Right atrium auricular region (tissue), 2 donors: ENCODE measurements around the gene XRRA1. TPM values are rescaled to one million over a fixed set of nuclear protein-coding genes. Genes with fewer than 3 reads are reported as not detected.

Experiments used
- DNase-seq: peaks from one replicate; pipeline ENCODE4 v3.0.0-alpha.2; 2019; ENCODE audit warnings: low spot score
- H3K27ac ChIP-seq, 2 donors: fragments of 200-600 bp; sonication (generic); 1 replicate in 1 of 2; 2 replicates in 1 of 2; pipeline ENCODE4 v1.5.1; 2016 to 2019
- H3K27me3 ChIP-seq, 2 donors: fragments of 200-600 bp; sonication (generic); one replicate each; pipeline versions ENCODE4 v1.5.1 to v1.6.0; 2017 to 2019
- H3K36me3 ChIP-seq: fragments of 200-600 bp; sonication (generic); one replicate; pipeline ENCODE4 v1.5.1; 2016
- H3K4me1 ChIP-seq, 2 donors: fragments of 200-600 bp; sonication (generic); one replicate each; pipeline versions ENCODE4 v1.5.1 to v1.6.0; 2017 to 2019
- H3K4me3 ChIP-seq, 2 donors: fragments of 200-600 bp; sonication (generic); 1 replicate in 1 of 2; 2 replicates in 1 of 2; pipeline ENCODE4 v1.5.1; 2017 to 2019; ENCODE audit warnings: mild to moderate bottlenecking in 1 of 2, moderate library complexity in 1 of 2
- H3K9me3 ChIP-seq, 2 donors: fragments of 200-600 bp; sonication (generic); one replicate each; pipeline ENCODE4 v1.5.1; 2019
- total RNA-seq, 2 donors: library from RNA; depleted of rRNA; stranded (reverse); fragments of >200 nt; gene quantifications; one replicate each; pipeline ENCODE4 v1.1.0, GENCODE V29; 2016
- TF ChIP-seq, protein P1 (sequence below), 2 donors: fragments of 200-600 bp; sonication (generic); IDR thresholded peaks; one replicate each; pipeline ENCODE4 v1.5.1; 2019; ENCODE audit warnings: antibody characterized with exemption in 2 of 2

XRRA1 gene
- total RNA-seq, 2 donors from 2014 or later = 6.8 to 8.1 TPM

DNA sequence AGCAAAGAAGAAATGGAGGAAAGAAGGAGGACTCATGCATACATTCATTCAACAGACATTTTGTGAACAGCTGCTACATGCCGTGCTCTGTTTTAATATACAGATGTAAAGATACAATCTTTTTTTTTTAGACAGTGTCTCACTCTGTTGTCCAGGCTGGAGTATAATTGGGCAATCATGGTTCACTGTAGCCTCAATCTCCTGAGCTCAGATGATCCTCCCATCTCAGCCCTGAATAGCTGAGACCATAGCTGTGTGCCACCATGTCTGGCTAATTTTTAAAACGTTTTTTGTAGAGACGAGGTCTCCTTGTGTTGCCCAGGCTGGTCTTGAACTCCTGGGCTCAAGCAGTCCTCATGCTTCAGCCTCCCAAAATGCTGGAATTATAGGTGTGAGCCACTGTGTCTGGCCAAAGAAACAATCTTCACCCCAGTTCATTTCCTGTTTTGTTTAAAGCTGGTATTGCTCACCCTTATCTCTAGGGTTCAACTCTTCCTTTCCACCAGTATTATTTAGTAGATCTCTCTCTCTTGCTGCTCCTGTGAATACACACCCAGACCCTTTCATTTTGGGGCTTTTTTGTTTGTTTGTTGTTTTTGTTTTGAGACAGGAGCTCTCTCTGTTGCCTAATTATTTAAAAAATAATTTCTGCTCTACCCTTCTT is 130.5 kb downstream of the XRRA1 start:
- no peak overlapping the region for H3K27ac ChIP-seq
- no peaks in the 10 kb centered on the region for H3K27me3 ChIP-seq
- DNase-seq = no peak
- peaks cover 0 to 34% of the 10 kb centered on the region in 2 donors for H3K4me1 ChIP-seq
- TF ChIP-seq, protein P1, sequence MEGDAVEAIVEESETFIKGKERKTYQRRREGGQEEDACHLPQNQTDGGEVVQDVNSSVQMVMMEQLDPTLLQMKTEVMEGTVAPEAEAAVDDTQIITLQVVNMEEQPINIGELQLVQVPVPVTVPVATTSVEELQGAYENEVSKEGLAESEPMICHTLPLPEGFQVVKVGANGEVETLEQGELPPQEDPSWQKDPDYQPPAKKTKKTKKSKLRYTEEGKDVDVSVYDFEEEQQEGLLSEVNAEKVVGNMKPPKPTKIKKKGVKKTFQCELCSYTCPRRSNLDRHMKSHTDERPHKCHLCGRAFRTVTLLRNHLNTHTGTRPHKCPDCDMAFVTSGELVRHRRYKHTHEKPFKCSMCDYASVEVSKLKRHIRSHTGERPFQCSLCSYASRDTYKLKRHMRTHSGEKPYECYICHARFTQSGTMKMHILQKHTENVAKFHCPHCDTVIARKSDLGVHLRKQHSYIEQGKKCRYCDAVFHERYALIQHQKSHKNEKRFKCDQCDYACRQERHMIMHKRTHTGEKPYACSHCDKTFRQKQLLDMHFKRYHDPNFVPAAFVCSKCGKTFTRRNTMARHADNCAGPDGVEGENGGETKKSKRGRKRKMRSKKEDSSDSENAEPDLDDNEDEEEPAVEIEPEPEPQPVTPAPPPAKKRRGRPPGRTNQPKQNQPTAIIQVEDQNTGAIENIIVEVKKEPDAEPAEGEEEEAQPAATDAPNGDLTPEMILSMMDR (IDR thresholded peaks at IDR 0.05) = no peak
- H3K9me3 ChIP-seq = no peaks in the 10 kb centered on the region
- H3K4me3 ChIP-seq = no peak overlapping the region
- H3K36me3 ChIP-seq = peaks cover 8% of the 10 kb centered on the region

DNA sequence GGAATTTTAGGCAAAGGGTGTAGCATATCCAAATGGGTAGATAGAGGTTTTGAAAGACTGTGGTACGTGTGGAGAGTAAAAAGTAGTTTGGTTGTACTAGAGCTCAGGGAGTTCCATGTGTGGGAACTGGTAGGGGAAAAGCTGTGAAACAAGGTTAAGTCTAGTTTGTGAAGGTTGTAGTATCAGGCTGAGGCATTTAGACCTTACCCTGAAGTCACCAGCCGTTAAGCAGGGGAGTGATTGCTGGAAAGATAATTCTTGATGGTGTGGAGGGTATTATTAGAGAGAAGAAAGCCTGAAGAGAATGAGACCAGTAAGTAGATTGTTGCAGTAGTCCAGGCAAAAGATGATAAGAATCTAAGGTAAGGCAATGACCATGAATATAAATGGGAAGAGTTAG is 132.2 kb downstream of the XRRA1 start:
- Histone ChIP-seq H3K27me3 (no peaks in the 10 kb centered on the region), H3K36me3 (peaks cover 8% of the 10 kb centered on the region), H3K4me1 (peaks cover 0 to 17% of the 10 kb centered on the region in 2 donors), H3K9me3 (no peaks in the 10 kb centered on the region), H3K4me3 (no peak overlapping the region), H3K27ac (no peak overlapping the region)
- no peak for DNase-seq
- TF ChIP-seq, protein P1 (IDR thresholded peaks at IDR 0.05) = no peak

DNA sequence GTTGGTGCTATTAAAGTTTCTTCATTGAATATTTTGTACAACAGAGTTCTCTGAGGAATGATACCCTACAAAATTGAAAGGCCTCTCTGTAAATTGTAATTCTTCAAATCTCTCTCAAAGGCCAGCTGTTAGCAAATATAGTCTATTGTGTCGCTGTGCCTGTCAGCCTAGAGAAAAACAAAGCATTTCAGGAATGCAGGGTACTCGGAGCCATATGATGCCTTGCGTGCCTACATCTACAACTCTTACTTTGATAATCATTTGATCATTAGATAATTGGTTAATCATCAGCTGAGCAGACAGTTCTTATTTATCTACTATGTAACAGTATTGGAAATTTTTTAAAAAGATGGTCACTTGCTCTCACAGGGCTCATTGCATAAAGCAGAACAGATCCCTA is 132.9 kb downstream of the XRRA1 start:
- Histone ChIP-seq H3K4me1 (peaks cover 0 to 14% of the 10 kb centered on the region in 2 donors), H3K9me3 (no peaks in the 10 kb centered on the region), H3K27me3 (no peaks in the 10 kb centered on the region), H3K4me3 (no peak overlapping the region), H3K27ac (no peak overlapping the region), H3K36me3 (peaks cover 8% of the 10 kb centered on the region)
- TF ChIP-seq, protein P1 (IDR thresholded peaks at IDR 0.05) = no peak
- no peak for DNase-seq

DNA sequence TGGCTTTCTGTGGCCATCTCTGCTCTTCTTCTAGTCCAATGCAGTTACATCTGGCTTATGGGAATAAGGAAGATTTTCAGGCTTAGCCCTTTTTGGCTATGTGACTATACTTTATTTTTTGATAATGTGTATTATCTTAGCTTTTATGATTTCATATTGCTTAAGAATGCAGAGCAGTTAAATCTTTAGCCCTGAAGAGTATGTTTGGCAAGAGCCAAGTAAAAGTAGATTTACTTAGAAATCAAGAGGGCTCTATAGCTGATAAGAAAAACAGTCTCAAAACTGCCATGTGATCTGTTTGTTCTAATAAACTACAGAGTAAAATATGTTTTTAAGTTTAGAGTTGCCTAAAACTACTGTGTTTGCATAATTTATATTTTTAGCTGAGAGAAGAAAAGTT is 139.1 kb downstream of the XRRA1 start:
- H3K4me3 ChIP-seq = no peak overlapping the region
- peaks cover 0 to 26% of the 10 kb centered on the region in 2 donors for H3K4me1 ChIP-seq
- no peaks in the 10 kb centered on the region for H3K27me3 ChIP-seq
- no peaks in the 10 kb centered on the region for H3K36me3 ChIP-seq
- no peaks in the 10 kb centered on the region for H3K9me3 ChIP-seq
- TF ChIP-seq, protein P1 (IDR thresholded peaks at IDR 0.05) = no peak
- H3K27ac ChIP-seq = no peak overlapping the region
- no peak for DNase-seq

DNA sequence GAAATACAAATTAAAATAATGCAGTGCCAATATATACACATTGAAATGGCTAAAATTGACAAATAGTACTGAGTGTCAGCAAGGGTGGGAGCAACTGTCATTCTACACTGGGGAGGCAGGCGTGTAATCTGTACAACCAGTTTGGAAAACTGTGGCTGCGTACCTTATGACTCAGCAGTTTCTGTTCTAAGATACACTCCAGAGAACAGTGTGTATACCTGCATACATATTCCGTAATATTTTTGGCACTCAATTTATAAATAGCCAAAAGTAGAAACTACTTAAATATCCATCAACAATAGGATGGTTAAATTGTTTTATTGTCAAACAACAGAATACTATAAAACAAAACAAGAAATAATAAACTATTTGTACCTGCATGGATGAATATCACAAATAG is 142.6 kb downstream of the XRRA1 start:
- Histone ChIP-seq H3K4me1 (peaks cover 0 to 26% of the 10 kb centered on the region in 2 donors), H3K9me3 (no peaks in the 10 kb centered on the region), H3K27me3 (no peaks in the 10 kb centered on the region), H3K36me3 (no peaks in the 10 kb centered on the region), H3K27ac (no peak overlapping the region), H3K4me3 (no peak overlapping the region)
- no peak for DNase-seq
- TF ChIP-seq, protein P1 (IDR thresholded peaks at IDR 0.05) = no peak
